SK-N-SH (cell line): ENCODE results near the gene MTCP1. TPM values are rescaled to one million over a fixed set of nuclear protein-coding genes. Genes with fewer than 3 reads are reported as not detected.
A peak's percentile ranks its signal among the peaks of the same experiment; 100 is the strongest.

Experiments used
- CTCF ChIA-PET: fragments of 300-600, 350-600 bp; formaldehyde crosslinking; extraction: SDS; loops from one replicate; lab custom pipeline; 2021; lab: Yijun Ruan, JAX
- POLR2A ChIA-PET: fragments of 350-600 bp; sonication (Branson Sonifier 250); formaldehyde crosslinking; extraction: SDS; loops from one replicate; lab custom pipeline; 2020; ENCODE audit warnings: antibody characterized with exemption, inconsistent platforms; lab: Yijun Ruan, JAX
- DNase-seq: peaks from one replicate; pipeline ENCODE4 v3.0.0; 2012
- H2AFZ ChIP-seq: fragments of 200-600 bp; sonication (generic); 2 replicates; pipeline ENCODE4 v1.8.1; 2016; ENCODE audit warnings: antibody characterized with exemption, mild to moderate bottlenecking, low read depth
- H3F3A ChIP-seq: fragments of 200-600 bp; sonication (generic); replicated peaks from 2 replicates; pipeline ENCODE3; 2016; ENCODE audit warnings: antibody characterized with exemption, mild to moderate bottlenecking; ENCODE audit not compliant: insufficient read depth
- H3K27ac ChIP-seq, 2 experiments: fragments of 200-500 bp in 1 of 2; fragments of 200-600 bp in 1 of 2; sonication (Bioruptor generic) in 1 of 2; sonication (generic), shearing (Covaris generic) in 1 of 2; 2 replicates each; pipeline versions ENCODE4 v1.5.1 to v1.6.1; 2014 to 2016; ENCODE audit warnings: low read depth in 2 of 2, inconsistent platforms in 1 of 2, low read length in 1 of 2, mild to moderate bottlenecking in 1 of 2, mixed read lengths in 1 of 2
- H3K27me3 ChIP-seq: fragments of 200-600 bp; sonication (generic), shearing (Covaris generic); 2 replicates; pipeline ENCODE4 v1.6.1; 2016; ENCODE audit warnings: mixed run types; ENCODE audit not compliant: insufficient read depth
- H3K36me3 ChIP-seq, 2 experiments: fragments of 200-500 bp in 1 of 2; fragments of 200-600 bp in 1 of 2; sonication (Bioruptor generic) in 1 of 2; sonication (generic) in 1 of 2; replicated peaks in 1 of 2; 2 replicates each; pipeline versions ENCODE3 to v1.5.1; 2014 to 2016; ENCODE audit warnings: low read length in 1 of 2, mild to moderate bottlenecking in 1 of 2; ENCODE audit not compliant: insufficient read depth in 2 of 2, control insufficient read depth in 1 of 2
- H3K4me1 ChIP-seq, 2 experiments: fragments of 200-500 bp in 1 of 2; fragments of 200-600 bp in 1 of 2; sonication (Bioruptor generic) in 1 of 2; sonication (generic), shearing (Covaris generic) in 1 of 2; 2 replicates each; pipeline versions ENCODE4 v1.5.1 to v1.6.1; 2014 to 2016; ENCODE audit warnings: low read depth in 1 of 2, low read length in 1 of 2, mixed run types in 1 of 2; ENCODE audit not compliant: insufficient read depth in 2 of 2, control insufficient read depth in 1 of 2
- H3K4me2 ChIP-seq: fragments of 200-600 bp; sonication (generic), shearing (Covaris generic); 2 replicates; pipeline ENCODE4 v1.6.1; 2017; ENCODE audit warnings: mixed run types
- H3K4me3 ChIP-seq, 2 experiments: fragments of 200-500 bp in 1 of 2; fragments of 200-600 bp in 1 of 2; sonication (Bioruptor generic) in 1 of 2; sonication (generic), shearing (Covaris generic) in 1 of 2; 2 replicates each; pipeline versions ENCODE4 v1.5.1 to v1.8.1; 2014 to 2016; ENCODE audit warnings: low read depth in 2 of 2, inconsistent platforms in 1 of 2, low read length in 1 of 2, mild to moderate bottlenecking in 1 of 2, mixed read lengths in 1 of 2, moderate library complexity in 1 of 2
- H3K79me2 ChIP-seq: fragments of 200-600 bp; sonication (generic); 2 replicates; pipeline ENCODE4 v1.8.1; 2017; ENCODE audit warnings: mild to moderate bottlenecking; ENCODE audit not compliant: insufficient read depth
- H3K9ac ChIP-seq: fragments of 200-600 bp; sonication (generic); 2 replicates; pipeline ENCODE4 v1.6.1; 2017; ENCODE audit warnings: mixed run types
- H3K9me2 ChIP-seq: fragments of 200-600 bp; sonication (generic); 2 replicates; pipeline ENCODE4 v1.6.1; 2017; ENCODE audit warnings: mixed run types
- H3K9me3 ChIP-seq: fragments of 200-600 bp; sonication (generic); 2 replicates; pipeline ENCODE4 v1.6.1; 2017; ENCODE audit warnings: mixed run types, mild to moderate bottlenecking, moderate library complexity
- H4K20me1 ChIP-seq: fragments of 200-600 bp; sonication (generic); 2 replicates; pipeline ENCODE4 v1.6.1; 2017; ENCODE audit warnings: mild to moderate bottlenecking, mixed run types; ENCODE audit not compliant: insufficient read depth
- CHD2 ChIP-seq: fragments of 150-350 bp; IDR thresholded peaks from 2 replicates; pipeline ENCODE4 v1.6.1; 2018; ENCODE audit warnings: low read length; ENCODE audit not compliant: partially characterized antibody
- ELF1 ChIP-seq: IDR thresholded peaks from 2 replicates; pipeline ENCODE4 v1.4.0; 2012
- FOSL2 ChIP-seq: IDR thresholded peaks from 2 replicates; pipeline ENCODE4 v1.4.0; 2012; ENCODE audit warnings: low read depth, mild to moderate bottlenecking, moderate library complexity, borderline replicate concordance
- FOXM1 ChIP-seq: IDR thresholded peaks from 2 replicates; pipeline ENCODE4 v1.4.0; 2012; ENCODE audit warnings: low read depth, mild to moderate bottlenecking
- GATA2 ChIP-seq: sonication (generic); formaldehyde crosslinking; IDR thresholded peaks from 2 replicates; pipeline ENCODE4 v1.5.0; 2020; ENCODE audit warnings: mild to moderate bottlenecking, missing genetic modification reagents
- JUND ChIP-seq: IDR thresholded peaks from 2 replicates; pipeline ENCODE4 v1.4.0; 2012
- MEF2A ChIP-seq: IDR thresholded peaks from 2 replicates; pipeline ENCODE4 v1.4.0; 2012; ENCODE audit warnings: low read depth, borderline replicate concordance
- NRF1 ChIP-seq: IDR thresholded peaks from 2 replicates; pipeline ENCODE4 v1.6.1; 2012; ENCODE audit warnings: low read depth, mild to moderate bottlenecking, low read length
- RXRA ChIP-seq: IDR thresholded peaks from 2 replicates; pipeline ENCODE4 v1.4.0; 2012; ENCODE audit warnings: low read depth, mild to moderate bottlenecking, borderline replicate concordance
- TCF12 ChIP-seq: IDR thresholded peaks from 2 replicates; pipeline ENCODE4 v1.4.0; 2012
- TEAD4 ChIP-seq: IDR thresholded peaks from 2 replicates; pipeline ENCODE4 v1.4.0; 2012; ENCODE audit warnings: mild to moderate bottlenecking, borderline replicate concordance; ENCODE audit not compliant: insufficient read depth
- ZBTB33 ChIP-seq: IDR thresholded peaks from 2 replicates; pipeline ENCODE4 v1.4.0; 2012; ENCODE audit warnings: low read depth, borderline replicate concordance
- WGBS: methylation state at CpG from one replicate; pipeline ENCODE4 v1.1.6; 2017; ENCODE audit warnings: low lambda C conversion rate; 5-methylcytosine and 5-hydroxymethylcytosine counted together
- polyA plus RNA-seq, 3 experiments: library from polyadenylated mRNA; depleted of rRNA; stranded (reverse); fragments of >200 nt; gene quantifications; 2 replicates each; pipeline ENCODE4 v1.2.3, GENCODE V29; 2012
- TF ChIP-seq, protein P1 (sequence below): fragments of 150-350 bp; IDR thresholded peaks from 2 replicates; pipeline ENCODE4 v1.6.1; 2017; ENCODE audit warnings: antibody characterized with exemption, low read length, low read depth, borderline replicate concordance
- TF ChIP-seq, protein P2 (sequence below): IDR thresholded peaks from 2 replicates; pipeline ENCODE4 v1.6.1; 2012; ENCODE audit warnings: mild to moderate bottlenecking, low read depth, low read length, moderate library complexity

The MTCP1 gene
- polyA plus RNA-seq, 1 of the 3 experiments (the other 2 are of a cell fraction) = 3.7 TPM

DNA sequence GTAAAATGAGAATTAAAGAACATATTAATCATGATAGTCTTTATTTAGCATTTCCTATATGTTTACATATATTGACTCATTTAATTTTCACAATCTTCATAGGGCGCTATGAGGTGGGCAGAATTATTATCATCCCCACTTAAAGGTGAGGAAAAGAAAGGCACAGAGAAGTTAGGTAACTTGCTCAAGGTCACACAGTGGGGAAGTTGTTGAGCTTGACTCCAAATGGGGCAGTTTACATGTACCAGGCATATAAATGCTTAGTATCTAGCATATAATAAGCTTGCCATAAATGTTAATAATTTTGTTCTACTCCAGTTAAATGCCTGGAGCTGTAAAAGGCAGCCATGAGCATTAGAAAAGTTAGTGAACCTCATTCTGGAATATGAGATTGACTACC, 1.5 kb downstream of the MTCP1 start:
- POLR2A ChIA-PET = no interaction called here
- H3K4me1 ChIP-seq = no peaks in the 10 kb centered on the region; a peak in 2 of 4 replicates
- H3K27ac ChIP-seq = peak overlapping the region in 1 of 2 experiments; percentile 75; a peak in 1 of 4 replicates
- H3K27me3 ChIP-seq = no peaks in the 10 kb centered on the region
- H3F3A ChIP-seq = peaks cover 5% of the 10 kb centered on the region
- peaks cover 43% of the 10 kb centered on the region for H3K79me2 ChIP-seq
- TF ChIP-seq ZBTB33 = no peak
- TF ChIP-seq FOXM1 = no peak
- TF ChIP-seq MEF2A = no peak
- no peak for TF ChIP-seq GATA2 (CRISPR knock-in tag)
- no peak for TF ChIP-seq NRF1
- TF ChIP-seq, all 33 proteins: peak for 0
- H3K9me2 ChIP-seq = no peaks in the 10 kb centered on the region
- H3K9me3 ChIP-seq = no peaks in the 10 kb centered on the region
- peaks cover 0 to 10% of the 10 kb centered on the region in 2 experiments for H3K36me3 ChIP-seq
- CTCF ChIA-PET = interaction anchor here (6.9 kb wide), 1 partner anchor 12 kb away, joined by 35 read pairs; no protein-coding TSS in a partner anchor
- no peaks in the 10 kb centered on the region for H4K20me1 ChIP-seq
- H3K4me2 ChIP-seq = peak overlapping the region; percentile 68
- no peak for DNase-seq
- peak overlapping the region; percentile 64; a peak in 3 of 4 replicates for H3K4me3 ChIP-seq
- WGBS = 52% methylated on average over 1 of the region's 1 CpG
- H3K9ac ChIP-seq = peak overlapping the region; percentile 83; the same call in 1 of the 2 replicates
- no peak overlapping the region for H2AFZ ChIP-seq

DNA sequence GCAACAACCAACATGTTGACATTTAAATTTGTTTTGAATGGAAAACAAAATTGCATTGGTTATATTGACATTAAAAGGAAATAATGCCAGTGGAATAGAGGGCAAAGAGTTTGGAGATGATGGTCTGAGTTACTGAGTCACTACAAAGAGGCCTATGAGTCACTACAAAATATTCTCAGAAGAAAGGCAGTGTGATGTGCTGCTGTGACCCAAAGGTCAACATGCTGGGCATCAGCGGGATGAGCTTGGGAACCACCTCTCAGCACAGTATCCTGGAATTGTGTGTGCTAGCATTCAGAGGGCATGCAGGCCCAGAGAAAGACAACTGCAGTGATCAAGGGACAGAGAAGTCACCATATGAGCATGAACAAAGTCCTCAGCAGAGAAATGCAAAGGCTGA, 2.8 kb downstream of the MTCP1 start:
- POLR2A ChIA-PET = no interaction called here
- no peaks in the 10 kb centered on the region; a peak in 2 of 4 replicates for H3K4me1 ChIP-seq
- peak overlapping the region; percentile 9; the same call in 1 of the 2 replicates for H3K4me2 ChIP-seq
- H3K9ac ChIP-seq = no peak overlapping the region
- H3K27me3 ChIP-seq = no peaks in the 10 kb centered on the region
- CTCF ChIA-PET = interaction anchor here (0.7 to 6.9 kb wide), 2 partner anchors 11 to 18 kb away, joined by 3 to 35 read pairs; no protein-coding TSS in a partner anchor
- no peaks in the 10 kb centered on the region for H3K9me3 ChIP-seq
- H3K36me3 ChIP-seq = no peaks in the 10 kb centered on the region
- H4K20me1 ChIP-seq = no peaks in the 10 kb centered on the region
- H3K9me2 ChIP-seq = no peaks in the 10 kb centered on the region
- H3F3A ChIP-seq = peaks cover 5% of the 10 kb centered on the region
- H3K4me3 ChIP-seq = no peak overlapping the region
- H2AFZ ChIP-seq = no peak overlapping the region
- H3K79me2 ChIP-seq = peaks cover 43% of the 10 kb centered on the region
- WGBS = 7% methylated on average over 1 of the region's 1 CpG
- no peak for DNase-seq
- H3K27ac ChIP-seq = peak overlapping the region in 1 of 2 experiments; percentile 59; a peak in 1 of 4 replicates
- TF ChIP-seq ELF1 = no peak
- no peak for TF ChIP-seq GATA2 (CRISPR knock-in tag)
- no peak for TF ChIP-seq TEAD4
- TF ChIP-seq, protein P1, sequence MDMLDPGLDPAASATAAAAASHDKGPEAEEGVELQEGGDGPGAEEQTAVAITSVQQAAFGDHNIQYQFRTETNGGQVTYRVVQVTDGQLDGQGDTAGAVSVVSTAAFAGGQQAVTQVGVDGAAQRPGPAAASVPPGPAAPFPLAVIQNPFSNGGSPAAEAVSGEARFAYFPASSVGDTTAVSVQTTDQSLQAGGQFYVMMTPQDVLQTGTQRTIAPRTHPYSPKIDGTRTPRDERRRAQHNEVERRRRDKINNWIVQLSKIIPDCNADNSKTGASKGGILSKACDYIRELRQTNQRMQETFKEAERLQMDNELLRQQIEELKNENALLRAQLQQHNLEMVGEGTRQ = no peak
- TF ChIP-seq FOSL2 = peak; percentile 70; the same call in 1 of the 2 replicates
- TF ChIP-seq, protein P2, sequence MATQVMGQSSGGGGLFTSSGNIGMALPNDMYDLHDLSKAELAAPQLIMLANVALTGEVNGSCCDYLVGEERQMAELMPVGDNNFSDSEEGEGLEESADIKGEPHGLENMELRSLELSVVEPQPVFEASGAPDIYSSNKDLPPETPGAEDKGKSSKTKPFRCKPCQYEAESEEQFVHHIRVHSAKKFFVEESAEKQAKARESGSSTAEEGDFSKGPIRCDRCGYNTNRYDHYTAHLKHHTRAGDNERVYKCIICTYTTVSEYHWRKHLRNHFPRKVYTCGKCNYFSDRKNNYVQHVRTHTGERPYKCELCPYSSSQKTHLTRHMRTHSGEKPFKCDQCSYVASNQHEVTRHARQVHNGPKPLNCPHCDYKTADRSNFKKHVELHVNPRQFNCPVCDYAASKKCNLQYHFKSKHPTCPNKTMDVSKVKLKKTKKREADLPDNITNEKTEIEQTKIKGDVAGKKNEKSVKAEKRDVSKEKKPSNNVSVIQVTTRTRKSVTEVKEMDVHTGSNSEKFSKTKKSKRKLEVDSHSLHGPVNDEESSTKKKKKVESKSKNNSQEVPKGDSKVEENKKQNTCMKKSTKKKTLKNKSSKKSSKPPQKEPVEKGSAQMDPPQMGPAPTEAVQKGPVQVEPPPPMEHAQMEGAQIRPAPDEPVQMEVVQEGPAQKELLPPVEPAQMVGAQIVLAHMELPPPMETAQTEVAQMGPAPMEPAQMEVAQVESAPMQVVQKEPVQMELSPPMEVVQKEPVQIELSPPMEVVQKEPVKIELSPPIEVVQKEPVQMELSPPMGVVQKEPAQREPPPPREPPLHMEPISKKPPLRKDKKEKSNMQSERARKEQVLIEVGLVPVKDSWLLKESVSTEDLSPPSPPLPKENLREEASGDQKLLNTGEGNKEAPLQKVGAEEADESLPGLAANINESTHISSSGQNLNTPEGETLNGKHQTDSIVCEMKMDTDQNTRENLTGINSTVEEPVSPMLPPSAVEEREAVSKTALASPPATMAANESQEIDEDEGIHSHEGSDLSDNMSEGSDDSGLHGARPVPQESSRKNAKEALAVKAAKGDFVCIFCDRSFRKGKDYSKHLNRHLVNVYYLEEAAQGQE = no peak
- TF ChIP-seq TCF12 = no peak
- peak; percentile 47; the same call in 1 of the 2 replicates for TF ChIP-seq JUND
- TF ChIP-seq RXRA = peak; percentile 27; the same call in 1 of the 2 replicates
- no peak for TF ChIP-seq MEF2A
- TF ChIP-seq CHD2 = no peak
